ENCODE results near the gene GABBR2.
"Not testable (repeated sequence)": the region's sequence is repeated elsewhere in the genome, so short reads cannot be mapped to it uniquely, and the experiment has no call there.

GABBR2 gene

DNA sequence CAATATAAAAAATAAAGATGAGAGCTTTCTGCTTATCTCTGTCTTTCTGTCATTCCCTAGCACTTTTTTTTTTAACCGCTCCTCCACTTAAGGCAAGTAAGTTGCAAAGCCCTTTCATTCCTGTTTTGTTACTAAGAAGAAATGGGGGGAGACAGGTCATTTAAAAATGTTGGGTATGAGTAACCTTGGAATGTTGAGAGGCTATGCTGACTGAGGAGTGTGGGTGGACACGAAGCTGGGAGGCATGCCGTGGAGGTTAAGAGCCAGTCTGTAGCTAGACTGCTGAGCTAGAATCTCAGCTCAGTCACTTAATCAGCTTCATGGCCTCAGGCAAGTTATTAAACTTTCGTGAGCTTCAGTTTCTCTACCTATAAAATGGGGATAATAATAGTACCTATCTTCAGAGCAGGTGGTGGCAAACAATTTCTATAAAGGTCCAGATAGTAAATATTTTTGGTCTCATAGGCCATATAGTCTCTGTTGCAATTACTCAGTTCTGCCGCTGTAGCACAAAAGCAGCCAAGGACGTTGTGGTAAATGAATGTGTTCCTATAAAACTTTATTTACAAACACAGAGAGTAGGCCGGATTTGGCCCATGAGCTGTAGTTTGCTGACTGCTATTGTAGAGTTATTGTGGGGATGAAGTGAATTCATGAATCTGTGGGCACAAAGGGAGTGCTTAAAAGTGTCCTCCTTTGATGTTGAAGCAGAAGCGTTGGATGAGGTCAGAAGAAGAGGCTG is 220.0 kb downstream of the GABBR2 start:
- in situ Hi-C loops (cut with HindIII; ENCODE audit: low sequenced_read_pairs) = no loop called here

DNA sequence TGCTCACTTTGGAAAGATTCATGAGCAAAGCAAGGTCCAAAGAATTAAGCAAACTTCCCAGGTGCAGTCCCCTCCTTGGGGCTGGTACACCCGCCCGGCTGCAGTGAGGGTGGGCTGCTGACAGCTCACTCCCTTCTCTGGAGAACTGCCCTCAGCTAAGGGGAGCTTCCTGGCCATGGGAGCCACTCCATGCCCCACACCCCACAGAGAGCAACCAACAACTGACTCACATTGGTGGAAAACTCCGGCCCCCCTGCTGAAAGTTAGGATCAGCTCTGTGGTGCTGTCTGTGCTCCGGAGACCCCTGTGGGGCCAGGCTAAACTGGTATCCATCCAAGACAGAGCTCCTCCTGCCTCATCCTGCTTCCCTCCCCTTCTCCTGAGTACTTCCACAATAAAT is 223.0 kb downstream of the GABBR2 start:
- in situ Hi-C loops (cut with HindIII; ENCODE audit: low sequenced_read_pairs) = no loop called here

DNA sequence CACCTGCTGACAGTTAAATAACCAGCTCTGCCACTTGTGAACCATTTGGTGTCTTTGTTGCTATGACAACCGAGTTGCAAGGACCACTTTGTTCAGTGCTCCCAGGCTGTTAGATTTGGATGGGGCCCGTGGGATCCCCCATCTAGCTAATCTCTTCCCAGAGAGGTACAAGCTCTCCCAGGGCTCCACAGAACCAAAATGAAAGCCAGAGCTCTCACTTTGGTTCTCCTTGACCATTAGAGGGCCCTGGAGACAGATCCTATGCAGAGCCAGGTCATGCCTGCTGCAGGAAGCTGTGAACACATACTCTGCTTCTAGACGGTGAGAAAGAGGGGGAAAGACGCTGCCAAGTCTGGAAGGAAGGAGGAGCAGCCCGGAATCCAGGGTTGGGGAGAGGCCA is 224.6 kb downstream of the GABBR2 start:
- in situ Hi-C loops (cut with HindIII; ENCODE audit: low sequenced_read_pairs) = no loop called here

DNA sequence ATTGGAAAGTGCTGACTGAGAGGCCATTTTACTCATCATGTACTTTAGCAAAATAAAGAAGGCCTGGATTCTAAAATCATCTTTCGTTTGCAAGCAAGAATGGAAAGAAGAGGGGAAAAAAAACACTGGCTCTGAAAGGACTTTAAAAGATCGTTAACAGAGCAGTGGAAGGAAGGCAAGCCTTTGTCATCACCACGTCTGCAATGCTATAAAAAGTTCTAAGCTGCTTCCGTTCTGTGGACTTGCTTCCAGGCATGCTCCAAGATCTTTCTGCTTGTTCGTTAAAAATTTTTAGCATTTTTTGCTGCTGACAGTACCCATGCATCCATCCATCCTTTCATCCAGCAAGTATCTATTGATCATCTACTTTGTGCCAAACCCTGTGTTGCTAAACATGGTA is 226.5 kb downstream of the GABBR2 start:
- in situ Hi-C loops (cut with HindIII; ENCODE audit: low sequenced_read_pairs) = no loop called here

DNA sequence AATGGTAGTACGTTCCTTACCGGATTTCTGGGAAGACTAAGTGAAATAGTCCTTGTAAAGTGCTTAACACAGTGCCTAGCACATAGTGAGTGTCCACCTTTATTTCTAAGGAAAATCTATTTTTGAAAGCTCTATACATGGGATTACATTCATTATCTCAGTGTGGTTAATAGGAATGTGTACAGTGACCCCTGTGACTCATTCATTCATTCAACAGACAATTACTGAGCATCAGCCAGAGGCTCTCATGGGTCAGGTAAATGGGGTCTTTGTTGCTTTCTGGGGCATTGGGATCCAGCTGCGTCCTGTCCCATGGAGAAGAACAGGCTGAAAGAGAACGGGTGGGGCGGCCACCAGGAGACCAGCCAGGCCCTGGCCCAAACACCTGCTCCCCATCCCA is 227.1 kb downstream of the GABBR2 start:
- in situ Hi-C loops (cut with HindIII; ENCODE audit: low sequenced_read_pairs) = no loop called here

DNA sequence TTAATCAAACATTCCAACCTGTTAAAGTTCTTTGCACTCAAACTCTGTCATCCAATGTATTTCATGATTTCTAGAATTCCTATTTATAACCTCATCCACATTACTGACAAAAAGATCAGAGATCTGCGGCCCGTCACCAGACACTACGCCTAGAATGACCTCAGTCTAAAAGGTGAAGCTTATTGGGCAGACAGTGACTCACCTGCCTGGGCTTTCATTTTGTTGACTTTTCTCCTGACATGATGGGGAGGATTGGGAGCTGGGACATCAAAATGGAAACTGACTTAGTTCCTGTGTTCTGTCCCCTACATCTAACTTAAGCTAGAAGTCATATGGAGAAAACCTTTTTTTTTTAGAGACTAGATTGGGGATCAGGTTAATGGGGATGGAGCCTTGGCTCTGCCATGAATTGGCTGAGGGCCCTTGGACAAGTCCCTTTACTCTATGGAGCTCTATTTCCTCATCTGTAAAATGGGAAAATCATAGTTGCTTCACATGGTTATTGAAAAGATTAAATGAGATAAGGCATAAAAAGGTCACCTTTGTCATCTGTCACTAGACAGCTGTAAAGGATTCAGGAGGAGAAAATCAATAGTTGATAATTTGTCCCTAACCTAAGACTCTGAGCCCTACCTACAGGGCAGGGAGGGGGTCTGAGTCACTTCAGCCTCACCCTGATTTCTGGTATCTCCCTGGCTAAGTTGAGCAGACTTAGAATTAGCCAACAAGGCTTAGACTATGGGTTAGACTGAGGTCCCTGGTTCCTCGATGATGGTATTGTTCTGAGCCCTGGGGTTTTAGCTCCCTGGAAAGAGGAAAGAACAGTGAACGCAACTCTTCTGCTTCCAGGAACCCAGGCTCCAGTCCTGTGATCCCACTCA is 228.5 kb downstream of the GABBR2 start:
- in situ Hi-C loops (cut with HindIII; ENCODE audit: low sequenced_read_pairs) = no loop called here

DNA sequence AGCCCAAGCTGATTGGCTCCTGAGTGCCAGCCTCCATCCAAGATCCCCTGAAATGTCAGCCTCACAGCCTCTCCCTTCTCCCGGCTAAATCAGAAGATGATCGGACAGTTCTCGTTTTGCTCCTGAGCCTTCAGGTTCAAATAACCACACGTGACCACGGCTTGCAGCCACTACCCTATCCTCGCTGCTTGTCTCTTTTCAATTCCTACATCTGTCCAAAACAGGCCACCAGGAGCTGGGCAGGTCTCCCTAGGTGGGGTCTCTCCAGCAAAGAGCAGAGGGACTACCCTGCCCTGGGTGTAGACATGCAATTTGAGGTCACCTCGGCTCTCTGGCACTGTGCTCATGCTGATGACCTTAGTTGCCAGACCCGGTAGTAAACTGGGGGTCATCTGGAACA is 229.3 kb downstream of the GABBR2 start:
- in situ Hi-C loops (cut with HindIII; ENCODE audit: low sequenced_read_pairs) = no loop called here

DNA sequence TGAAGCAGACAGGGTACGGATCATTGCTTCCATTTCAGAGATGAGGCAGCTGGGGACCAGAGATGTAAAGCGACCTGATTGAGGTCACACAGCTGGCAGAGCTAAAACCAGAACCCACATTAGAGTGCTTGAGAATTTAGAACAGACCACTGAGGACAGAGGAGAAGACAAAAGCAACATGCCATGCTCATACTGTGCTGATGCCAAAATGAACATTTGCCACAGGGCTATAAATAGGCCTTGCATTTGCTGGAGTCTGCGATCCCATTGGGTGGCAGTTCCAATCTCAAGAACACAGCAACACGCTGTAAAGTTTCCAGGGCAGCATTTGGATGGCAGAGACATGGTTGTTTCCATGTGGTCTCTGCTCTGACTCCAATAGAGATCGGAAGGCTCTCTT is 230.9 kb downstream of the GABBR2 start:
- in situ Hi-C loops (cut with HindIII; ENCODE audit: low sequenced_read_pairs) = no loop called here

DNA sequence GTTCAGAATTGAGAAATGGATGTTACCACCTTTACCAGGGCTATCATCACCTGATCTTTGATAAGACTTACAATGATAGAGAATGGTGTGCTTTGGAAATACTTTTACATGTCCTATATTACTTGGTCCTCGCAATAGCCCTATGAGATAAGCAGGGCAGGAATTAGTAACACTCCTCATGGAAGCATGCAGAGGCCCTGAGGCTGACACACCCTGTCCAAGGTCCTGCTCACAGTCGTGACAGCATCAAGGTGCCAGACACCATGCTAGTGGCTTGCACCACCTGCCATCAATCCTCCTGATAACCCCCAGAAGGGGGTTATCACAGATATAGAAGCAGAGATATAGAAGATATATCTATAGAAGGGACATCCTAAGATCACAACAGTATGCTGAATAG is 236.5 kb downstream of the GABBR2 start:
- in situ Hi-C loops (cut with HindIII; ENCODE audit: low sequenced_read_pairs) = no loop called here

DNA sequence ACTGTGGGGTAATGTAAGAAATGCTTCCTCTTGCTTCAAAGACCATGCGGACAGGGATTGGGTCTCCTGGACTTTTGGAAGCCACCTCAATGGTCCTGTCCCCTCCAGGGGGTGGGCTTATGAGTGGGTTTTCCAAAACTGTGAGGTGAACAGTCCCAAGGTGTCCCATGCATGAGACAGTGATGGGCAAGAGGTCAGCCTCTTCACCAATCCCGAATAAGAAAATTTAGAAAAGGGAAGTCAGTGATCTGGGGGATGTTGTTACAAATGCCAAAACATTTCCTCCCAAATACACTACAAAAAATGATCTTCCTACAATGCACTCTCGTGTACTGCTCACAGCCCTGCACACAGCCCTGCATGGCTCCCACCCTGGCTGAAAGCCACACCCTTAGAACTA is 237.6 kb downstream of the GABBR2 start:
- in situ Hi-C loops (cut with HindIII; ENCODE audit: low sequenced_read_pairs) = no loop called here

DNA sequence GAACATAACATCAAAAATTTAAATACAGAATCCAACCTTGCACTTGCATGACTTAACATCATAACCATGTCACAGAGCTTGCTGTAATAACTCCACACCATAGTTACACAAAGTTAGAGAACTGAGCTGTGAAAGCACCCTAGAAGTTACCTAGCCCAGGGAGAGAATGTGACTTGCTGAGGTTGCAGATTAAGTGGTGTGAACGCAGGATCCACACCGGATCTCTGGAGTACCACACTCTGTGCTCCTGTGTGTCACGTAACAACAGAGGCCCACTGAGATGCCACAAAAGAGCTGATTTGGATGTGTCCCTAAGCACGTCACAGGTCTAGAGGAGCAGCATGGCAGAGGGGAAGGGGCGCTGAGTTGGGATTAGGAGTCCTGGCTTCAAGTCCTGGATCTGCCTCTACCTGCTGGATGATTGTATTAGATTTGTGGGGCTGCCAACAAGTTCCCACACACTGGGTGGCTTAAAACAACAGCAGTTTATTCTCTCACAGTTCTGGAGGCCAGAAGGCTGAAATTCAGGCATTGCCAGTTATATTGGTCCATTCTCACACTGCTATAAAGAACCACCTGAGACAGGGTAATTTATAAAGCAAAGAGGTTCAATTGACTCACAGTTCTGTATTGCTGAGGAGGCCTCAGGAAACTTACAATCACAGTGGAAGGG is 240.0 kb downstream of the GABBR2 start:
- in situ Hi-C loops (cut with HindIII; ENCODE audit: low sequenced_read_pairs) = no loop called here

DNA sequence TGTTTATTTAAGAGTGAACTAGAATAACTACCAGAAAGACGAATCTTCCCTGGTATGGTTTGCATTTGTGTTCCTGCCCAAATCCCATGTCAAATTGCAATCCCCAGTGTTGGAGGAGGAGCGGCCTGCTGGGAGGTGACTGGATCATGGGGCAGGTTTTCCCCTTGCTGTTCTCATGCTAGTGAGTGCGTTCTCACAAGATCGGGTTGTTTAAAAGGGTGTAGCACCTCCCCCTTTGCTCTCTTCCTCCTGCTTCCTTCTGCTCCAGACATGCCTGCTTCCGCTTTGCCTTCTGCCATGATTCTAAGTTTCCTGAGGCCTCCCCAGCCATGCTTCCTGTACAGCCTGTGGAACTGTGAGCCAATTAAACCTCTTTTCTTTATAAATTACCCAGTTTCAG is 242.9 kb downstream of the GABBR2 start:
- in situ Hi-C loops (cut with HindIII; ENCODE audit: low sequenced_read_pairs) = no loop called here

DNA sequence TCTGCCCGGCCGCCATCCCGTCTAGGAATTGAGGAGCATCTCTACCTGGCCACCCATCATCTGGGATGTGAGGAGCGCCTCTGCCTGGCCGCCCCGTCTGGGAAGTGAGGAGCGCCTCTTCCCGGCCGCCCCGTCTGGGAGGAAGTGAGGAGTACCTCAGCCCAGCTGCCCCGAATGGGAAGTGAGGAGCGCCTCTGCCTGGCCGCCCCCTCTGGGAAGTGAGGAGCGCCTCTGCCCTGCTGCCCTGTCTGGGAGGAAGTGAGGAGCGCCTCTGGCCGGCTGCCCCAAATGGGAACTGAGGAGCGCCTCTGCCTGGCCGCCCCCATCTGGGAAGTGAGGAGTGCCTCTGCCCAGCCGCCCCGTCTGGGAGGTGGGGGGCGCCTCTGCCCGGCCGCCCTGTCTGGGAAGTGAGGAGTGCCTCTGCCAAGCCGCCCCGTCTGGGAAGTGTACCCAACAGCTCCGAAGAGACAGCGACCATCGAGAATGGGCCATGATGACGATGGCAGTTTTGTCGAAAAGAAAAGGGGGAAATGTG is 244.5 kb downstream of the GABBR2 start:
- in situ Hi-C loops (cut with HindIII; ENCODE audit: low sequenced_read_pairs) = not testable (repeated sequence)

DNA sequence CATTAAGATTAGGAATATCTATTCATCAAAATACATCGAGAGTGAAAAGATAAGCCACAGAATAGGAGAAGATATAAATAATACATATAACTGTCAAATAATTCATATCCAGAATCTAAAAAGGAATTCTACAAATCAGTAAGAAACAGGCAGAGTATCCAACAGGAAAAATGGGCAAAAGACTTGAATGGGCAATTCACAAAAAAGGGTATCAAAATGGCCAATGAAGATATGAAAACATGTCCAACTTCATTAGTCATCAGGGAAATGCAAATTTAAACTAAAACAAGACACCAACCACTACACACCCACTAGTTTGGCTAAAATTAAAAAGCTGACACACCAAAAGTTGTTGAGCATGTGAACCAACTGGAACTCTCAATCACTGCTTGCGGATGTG is 246.4 kb downstream of the GABBR2 start:
- in situ Hi-C loops (cut with HindIII; ENCODE audit: low sequenced_read_pairs) = no loop called here

DNA sequence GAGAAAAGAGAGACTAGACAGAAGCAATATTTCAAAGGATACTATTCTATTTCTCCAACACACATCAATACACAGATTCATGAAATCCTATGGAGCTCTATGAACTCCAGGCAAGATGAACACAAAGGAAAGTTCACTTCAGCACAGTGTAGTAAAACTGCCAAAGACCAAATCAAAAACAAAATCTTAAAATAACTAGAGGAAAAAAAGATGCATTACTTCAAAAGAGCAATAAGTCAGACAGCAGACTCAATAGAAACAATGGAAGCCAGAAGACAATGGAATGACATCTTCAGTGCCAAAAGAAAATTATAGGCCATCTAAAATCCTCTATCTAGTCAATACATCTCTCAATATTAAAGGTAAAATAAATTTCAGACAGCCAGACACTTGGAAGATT is 248.0 kb downstream of the GABBR2 start:
- in situ Hi-C loops (cut with HindIII; ENCODE audit: low sequenced_read_pairs) = no loop called here

DNA sequence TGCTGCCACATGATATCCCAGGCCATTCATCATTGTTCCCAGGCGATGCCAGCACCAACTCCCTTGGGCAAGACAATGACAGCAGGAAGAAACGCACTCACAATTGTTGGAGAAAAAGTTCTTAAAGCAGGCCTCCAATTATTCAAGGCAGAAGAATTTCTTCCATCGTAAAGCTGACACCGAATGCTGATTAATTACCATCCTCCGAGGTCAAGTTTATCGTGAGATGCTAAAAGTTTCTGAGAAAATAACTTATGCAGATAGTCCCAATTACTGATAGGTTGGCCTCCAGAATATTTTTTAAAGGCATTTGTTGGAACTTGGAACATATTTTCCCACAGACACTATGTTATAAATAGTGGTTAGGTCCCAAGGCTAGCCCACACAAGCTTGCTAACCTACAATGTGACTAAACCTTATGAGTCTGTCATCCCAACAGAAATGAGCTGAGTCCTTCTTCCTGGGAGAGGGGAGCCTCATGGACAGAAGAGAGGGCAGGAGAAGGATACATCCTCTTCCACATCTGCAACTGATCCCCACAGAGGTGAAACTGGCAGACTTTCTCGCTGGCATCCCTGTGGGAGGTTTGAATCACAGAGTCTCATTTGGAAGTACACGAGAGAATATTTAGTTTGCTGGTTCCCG is 250.9 kb downstream of the GABBR2 start:
- in situ Hi-C loops (cut with HindIII; ENCODE audit: low sequenced_read_pairs) = no loop called here

DNA sequence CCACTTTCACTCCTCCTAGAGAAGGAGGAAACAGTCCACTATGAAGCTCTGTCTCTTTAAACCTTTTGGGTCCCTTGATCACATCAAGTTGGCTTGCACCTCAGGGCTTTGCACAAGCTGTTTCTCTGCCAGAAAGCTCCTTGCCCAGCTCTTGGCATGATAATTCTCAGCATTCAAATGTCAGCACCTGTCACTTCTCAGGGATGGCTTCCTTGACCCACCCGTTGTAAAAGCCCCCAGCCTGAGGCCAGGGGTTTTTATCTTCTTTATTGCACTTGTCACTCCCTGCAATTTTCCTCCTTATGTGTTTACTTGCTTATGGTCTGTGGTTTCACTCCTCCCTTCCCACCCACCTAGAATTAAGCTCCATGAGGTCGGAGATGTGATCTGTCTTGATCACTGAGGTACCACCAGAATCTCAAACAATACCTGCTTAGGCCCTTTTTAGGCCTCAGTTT is 252.6 kb downstream of the GABBR2 start:
- in situ Hi-C loops (cut with HindIII; ENCODE audit: low sequenced_read_pairs) = no loop called here

DNA sequence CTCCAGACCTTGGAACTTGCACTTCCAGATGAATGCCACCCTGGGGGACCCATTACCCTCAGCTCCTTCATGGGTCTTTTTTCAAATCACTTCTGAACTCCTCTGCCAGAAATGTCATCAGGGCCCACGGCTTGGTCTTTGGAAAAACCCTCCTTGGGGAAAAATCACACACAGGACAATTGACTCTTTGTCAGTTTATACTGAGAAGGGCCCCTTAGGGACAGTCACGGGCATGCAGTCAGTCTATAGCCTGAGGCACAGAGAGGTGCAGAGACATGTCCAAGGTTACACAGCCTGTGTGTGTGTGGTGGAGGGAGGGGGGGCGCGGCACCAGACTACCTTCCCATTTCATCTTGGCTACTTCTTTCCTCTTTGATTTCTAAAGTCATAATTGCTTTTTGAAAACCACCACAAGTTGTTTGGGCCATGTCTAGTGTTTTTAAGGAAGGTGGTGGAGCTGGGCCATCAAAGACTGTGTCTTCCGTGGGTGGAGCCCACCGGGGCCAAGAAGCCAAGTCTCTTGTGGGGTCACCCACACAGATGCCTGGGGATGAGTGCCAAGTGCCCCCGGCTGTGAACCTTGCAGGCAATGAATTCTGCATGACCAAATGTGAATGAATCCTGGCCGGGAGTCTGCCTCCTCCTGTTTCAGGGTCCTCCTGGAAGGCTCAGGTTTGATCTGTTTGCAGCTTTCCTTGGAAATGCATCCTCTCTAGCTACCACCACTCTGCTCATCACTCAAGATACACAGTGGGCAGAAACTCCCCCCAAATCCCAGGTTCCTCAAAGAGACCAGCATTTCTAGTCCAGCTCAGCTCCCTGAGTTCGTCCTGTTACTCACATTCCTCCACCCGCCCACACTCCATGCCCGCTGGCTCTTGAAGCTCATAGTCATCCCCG is 253.2 kb downstream of the GABBR2 start:
- in situ Hi-C loops (cut with HindIII; ENCODE audit: low sequenced_read_pairs) = no loop called here

DNA sequence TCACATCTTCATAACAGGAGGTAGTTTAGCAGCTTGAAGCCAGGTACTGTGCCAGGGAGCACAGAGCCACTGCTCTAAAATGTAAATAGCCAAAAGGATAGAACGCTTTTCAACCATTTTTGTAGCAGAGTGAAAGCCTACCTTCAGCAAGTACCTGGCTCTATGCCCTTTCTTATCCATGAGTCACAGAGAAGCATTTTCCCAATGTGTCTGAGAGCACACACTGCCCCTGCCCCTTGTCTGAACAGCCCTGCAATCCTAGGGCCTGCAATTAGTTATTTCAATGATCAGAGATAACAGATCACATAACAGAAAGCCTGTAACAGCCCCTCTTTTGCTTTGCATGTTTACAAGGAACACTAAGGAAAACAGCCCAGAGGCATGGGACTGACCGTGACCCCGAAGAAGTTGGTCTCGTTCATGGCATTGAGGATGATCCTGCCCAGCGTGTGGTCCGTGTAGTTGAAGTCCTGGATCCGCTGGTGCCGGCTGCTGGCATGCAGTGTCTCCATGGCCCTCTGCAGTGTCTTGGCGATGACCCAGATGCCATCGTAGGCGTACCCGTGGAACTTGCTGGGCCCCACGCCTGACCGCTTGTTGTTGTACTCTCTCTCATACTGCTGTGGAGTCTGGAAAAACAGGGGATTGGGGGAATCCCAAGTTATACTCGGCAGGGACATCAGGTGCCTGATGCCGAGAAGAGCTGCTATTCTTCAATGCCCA is 255.0 kb downstream of the GABBR2 start:
- in situ Hi-C loops (cut with HindIII; ENCODE audit: low sequenced_read_pairs) = no loop called here
